GM21447 (cell line): ENCODE measurements around the gene NAALADL1.
A peak's percentile ranks its signal among the peaks of the same experiment; 100 is the strongest.
"Not testable (repeated sequence)": the region's sequence is repeated elsewhere in the genome, so short reads cannot be mapped to it uniquely, and the experiment has no call there.

ENCODE experiments used
- ATAC-seq: cut with Tn5 transposase; IDR thresholded peaks from one replicate; pipeline ENCODE4 v1.9.1; 2021; ENCODE audit not compliant: unreplicated experiment

NAALADL1 gene

DNA sequence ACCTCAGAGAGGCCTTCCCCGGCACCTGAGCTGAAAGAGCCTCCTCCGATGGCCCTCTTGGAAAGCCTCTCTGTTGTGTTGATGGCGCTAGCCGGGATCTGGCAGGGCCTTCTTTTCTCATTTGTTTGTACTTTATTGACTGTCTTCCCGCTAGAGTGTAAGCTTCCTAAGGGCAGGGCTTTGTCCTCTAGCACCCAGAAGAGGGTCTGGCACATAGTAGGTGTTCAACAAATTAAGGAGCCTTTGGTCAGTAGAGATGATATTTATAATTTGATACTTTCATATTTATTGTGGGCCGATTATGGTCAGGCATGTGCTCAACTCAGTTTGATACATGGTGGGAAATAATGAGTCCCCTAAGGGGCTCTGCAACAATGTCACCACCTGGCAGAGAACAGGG lies 40.4 kb downstream of the NAALADL1 start:
- ATAC-seq = no peak

DNA sequence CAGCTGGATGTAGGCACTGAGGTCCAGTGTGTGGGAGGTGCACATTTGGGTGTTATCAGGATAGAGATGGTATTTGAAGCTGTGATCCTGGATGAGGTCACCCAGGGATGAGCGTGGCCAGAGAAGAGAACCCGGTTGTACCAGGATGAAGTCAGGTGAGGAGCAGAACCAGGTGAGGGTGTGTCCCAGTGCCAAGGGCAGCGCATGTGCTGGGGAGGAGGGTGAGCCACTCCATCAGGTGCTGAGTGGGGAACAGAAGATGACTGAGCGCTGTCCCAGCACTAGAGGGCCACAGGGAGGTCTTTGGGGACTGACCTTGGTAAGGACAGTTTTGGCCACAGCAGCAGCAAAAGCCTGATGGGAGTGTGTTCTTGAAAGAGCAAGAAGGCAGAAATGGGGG lies 41.6 kb downstream of the NAALADL1 start:
- ATAC-seq = no peak

DNA sequence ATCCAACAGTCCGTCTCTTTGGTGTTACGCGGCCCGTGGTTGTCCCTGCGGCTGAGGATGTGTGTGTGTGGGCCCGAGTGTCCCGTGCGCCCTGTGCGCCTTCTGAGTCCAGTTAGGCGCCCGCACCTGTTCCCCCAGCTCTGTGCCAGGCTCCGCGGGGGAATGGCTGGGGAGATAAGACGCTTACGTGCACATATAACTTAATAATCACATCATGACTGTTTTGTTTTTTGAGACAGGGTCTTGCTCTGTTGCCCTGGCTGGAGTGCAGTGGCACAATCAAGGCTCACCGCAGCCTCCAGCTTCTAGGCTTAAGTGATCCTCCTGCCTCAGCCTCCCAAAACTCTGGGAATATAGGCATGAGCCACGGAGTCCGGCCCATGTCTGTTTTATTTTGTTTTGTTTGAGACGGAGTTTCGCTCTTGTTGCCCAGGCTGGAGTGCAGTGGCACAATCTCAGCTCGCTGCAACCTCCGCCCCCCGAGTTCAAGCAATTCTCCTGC lies 43.6 kb downstream of the NAALADL1 start:
- ATAC-seq = no peak

DNA sequence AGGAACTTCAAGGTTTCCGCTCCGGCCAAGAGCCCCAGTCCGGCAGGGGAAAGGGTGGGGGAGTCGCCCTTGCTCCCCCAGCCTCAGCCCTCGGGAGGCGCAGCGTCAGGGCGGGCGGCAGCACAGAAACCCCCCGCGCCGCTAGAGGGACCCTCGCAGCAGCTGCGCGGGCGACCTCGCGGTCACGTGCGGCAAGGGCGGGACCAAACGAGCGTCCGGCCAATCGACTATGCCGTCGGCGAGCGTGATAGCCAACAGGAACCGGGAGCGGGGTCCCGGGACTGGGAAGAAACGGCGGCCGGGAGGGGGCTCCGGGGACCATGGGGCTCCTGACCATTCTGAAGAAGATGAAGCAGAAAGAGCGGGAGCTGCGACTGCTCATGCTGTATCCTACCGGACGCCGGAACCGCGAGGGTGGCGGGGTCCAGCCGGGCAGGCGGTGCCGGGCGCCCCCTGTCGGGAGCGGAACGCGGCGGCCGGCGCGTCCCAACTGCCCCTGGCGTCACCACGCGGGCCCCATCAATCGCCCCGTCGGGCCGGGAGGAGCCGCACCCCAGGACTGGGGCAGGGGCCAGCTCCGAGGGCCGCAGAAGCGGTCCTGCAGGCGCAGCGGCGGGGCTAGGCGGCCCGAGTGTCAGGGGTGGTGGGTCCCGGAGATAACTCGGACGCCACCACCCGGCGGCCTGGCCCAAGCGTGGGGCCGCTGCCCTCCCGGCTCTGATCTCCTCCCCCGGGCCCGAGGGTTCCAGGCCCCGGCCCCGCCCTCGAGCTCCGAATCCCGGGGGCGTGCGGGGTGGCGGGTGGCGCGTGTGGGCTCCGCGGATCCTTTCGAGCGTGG lies 44.2 kb downstream of the NAALADL1 start, which contains the start of gene ARL2:
TSS of gene ARL2 (plus strand) at position 273 of the 838 bp plus-strand sequence. CDS start at position 321, 48 bp downstream.
- ATAC-seq = peak; percentile 75

DNA sequence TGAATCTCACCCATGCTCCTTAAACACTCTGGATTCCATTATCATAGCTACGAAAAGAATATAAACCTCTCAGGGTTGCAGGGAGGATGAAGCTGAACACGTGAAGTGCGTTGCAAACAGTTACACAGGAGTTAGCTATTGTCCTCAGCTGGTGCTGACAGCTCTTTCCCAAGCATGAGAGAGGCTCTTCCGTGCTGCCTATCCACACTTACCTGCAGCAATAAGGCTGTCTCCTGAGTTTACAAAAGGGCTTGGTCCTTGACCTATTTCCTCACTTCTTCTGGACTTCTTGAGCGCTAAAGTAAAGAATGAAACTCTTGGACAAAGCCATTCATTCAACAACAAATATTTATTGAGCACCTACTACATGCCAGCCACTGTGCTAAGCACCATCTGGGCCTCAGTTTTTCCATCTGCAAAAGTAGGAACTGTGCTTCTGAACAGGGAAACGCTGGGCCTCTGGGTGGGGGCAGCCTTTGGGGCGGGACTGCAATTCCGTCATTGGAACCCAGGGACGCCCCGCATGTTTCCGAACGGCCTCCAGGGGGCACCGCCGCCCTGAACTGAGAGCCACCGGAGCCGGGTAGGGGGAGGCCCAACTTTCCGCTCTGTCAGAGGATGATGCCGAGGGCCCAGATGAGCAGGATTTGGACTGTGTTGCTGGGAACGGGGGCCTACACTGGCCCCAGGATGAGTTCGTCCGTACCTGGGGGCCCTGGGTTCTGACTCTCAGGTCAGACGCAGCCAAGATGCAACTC lies 45.0 kb downstream of the NAALADL1 start:
- ATAC-seq = peak; percentile 62

DNA sequence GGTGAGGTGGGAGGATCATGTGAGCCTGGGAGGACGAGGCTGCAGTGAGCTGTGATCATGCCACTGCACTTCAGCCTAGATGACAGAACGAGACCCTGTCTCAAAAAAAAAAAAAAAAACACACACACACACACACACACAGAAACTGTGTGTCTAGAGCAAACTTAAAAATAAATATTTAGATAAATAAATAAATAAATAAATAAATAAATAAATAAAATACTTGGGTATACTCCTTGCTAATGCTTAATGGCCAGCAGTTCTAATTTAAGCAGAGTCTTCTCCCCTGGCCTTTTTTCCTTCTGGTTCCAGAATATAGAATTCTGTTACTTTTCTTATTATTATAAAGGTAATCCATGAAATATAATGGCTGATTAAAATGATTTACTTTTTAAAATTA lies 49.5 kb downstream of the NAALADL1 start:
- ATAC-seq = no peak

DNA sequence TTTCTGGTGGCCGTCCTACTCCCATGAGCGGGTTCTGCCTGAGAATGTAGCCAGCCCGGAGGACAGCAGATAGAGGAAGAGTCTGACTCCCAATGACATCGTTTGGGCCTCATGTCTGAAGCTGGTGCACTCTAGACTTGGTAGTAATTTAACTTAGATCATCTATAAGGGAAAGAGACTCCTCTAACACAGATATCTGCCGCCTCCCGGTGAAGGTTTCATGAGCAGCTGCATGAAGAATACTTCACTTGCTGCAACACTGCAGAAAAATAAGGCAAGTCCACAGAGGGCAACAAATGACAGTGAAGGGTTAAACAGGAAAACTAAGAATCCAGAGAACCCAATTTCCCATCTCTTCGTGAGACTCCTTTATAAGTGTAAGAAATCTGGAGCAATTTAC lies 50.3 kb downstream of the NAALADL1 start:
- ATAC-seq = no peak

DNA sequence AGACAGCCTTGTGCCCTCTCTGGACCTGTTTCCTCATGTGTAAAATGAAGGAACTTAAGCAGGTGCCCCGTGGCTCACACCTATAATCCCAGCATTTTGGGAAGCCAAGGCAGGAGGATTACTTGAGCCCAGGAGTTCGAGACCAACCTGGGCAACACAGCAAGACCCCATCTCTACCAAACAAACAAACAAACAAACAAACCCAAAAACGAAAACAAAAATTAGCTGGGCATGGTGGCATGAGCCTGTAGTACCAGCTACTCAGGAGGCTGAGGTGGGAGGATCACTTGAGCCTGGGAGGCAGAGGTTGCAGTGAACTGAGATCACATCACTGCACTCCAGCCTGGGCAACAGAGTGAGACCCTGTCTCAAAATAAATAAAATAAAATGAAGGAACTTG lies 54.4 kb downstream of the NAALADL1 start:
- not testable (repeated sequence) for ATAC-seq

DNA sequence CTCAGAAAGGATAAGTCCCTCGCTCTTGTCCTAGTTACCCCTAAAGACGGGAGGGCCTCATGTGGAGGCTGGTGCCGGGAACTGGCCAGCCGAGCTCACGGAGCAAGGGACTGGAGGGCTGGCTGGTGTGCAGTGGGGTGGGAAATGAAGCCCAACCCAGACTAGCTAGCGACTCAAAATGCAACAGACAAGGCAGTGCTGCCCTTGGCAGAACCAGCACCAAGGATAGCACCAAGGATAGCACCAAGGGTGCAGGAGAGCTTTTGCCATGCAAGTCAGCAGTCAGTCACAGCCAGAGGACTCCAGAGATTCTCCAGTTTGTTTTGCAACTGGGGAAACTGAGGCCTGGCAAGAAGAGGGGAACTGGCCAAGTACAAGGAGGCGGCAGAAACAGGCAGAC lies 55.1 kb downstream of the NAALADL1 start:
- ATAC-seq = no peak

DNA sequence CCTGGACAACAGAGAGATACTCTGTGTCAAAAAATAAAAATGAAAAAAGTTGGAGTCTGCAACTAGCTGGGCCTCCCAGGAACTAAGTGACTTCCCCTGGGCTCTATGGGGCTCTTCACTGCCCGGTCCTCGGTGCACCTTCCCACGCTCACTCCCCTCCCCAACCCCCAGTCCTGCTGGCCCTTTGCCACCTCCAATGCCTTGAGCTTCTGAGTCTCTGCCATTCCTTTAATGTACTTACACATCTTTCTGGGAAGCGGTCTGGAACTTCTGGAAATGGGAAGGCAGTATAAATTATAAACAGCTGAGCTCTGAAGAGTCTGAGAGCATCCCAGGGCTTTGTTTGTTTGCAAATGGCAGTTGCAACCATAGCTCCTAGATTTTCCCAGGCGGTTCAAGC lies 55.6 kb downstream of the NAALADL1 start:
- no peak for ATAC-seq

DNA sequence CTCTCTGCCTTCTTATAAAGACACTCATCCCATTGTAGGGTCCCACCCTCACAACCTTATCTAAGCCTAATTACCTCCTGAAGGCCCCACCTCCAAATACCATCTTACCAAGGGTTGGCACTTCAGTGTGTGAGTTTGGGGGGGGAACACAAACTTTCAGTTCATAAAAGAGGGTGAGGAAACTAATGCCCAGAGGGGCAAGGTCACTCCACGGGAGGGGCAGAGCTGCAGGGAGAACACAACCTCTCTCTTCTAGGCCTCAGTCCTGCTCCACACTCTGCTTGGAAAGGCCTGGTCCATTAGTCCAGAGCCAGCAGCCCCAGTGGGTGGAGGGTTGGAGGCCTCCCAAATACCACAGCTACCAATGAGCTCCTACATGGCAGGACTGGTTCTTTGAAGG lies 58.9 kb downstream of the NAALADL1 start:
- no peak for ATAC-seq

DNA sequence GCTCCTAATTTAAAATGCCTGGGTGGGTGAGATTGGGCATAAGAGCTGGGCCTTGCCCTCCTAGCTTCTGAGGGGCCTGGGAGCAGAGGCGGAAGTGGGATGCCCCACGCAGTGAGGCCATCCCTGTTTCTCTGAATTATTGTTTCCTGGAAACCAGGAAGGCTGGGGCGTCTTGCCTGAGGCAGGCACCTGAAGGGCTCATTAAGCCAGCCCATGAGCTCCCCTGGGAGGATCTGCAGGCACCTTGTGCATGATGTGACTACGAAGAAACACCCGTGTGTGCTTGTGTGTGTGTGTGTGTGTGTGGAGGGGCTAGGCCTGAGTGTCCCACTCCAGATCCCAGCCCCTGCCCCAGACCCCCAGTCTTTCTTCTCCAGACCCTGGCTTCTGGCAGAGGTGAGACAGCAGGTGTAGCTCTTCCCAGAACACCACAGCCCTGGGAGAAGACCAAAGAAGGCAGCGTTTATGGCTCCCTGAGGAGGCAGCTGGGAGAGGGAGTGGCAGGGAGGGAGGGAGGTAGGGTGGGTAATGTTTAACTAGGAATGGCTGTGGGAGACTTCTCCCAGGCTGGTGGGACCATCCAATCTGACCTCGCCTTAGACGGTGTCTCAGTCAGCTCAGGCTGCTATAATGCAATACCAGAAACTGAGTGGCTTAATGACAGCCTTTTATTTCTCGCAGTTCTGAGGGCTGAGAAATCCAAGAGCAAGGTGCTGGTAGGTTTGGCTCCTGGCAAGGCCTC lies 59.5 kb downstream of the NAALADL1 start:
- no peak for ATAC-seq

DNA sequence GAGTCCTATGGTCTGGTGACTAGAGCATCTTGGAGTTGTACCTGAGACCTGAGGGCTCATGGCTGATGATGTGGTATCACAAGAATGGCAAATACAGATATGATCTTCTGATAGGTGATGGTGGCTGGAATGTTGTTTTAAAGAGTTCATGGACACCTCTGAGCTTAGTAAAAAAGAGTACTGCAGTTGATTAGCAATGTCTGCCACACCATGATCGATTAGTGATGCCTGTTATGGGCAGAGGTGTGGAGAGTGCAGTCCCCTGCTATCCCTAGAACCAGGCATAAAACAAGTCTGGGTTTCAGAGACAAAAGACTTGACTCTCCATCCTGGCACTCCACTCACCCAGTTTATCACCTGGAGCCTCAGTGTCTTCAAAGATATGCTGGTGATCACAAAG lies 60.2 kb downstream of the NAALADL1 start:
- ATAC-seq = no peak

DNA sequence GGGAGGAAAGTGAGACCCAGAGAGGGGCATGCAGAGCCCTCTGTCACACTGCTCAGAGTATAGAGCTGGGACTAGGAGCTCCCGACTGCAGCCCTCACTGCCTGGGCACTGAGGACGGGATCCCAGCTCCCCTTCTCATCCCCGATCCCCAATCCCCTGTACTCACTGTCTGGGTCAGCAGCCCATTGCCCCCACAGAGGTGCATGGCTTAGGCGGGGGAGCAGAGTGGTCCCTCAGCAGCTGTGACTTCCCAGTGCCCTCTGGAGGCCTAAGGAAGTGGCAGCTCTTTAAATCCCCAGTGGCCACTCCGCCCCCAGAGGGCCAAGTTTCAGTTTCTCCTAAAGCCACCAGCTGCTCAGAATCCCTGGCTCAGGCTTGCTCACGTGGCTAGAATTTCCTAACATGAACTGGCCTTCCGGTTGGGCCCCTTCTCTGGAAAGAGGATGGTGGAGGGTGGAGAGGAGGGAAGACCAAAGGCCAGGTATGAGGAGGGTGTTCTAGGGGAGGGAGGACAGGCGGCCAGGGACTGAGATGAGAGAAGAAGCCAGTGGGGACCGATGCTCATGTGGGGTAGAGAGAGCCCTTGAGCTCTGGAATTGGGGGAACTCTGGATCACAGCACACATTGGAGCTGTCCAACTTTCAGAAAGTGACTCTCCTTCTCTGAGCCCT lies 61.5 kb downstream of the NAALADL1 start, which contains the start of gene BATF2:
TSS of gene BATF2 (minus strand) at position 262 of the 671 bp plus-strand sequence. CDS start at position 205, 57 bp downstream.
- ATAC-seq = no peak

DNA sequence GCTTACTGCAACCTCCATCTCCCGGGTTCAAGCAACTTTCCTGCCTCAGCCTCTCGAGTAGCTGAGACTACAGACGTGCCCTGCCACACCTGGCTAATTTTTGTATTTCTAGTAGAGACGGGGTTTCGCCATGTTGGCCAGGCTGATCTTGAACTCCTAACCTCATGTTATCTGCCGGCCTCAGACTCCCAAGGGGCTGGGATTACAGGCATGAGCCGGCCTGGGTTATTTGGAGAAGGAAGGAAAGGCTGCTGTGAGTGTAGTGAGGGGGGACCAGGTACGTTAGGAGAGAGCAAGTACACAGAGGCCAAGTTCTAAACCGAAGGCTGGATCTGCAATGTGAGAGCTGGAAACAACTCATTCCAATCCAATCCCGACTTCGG lies 62.0 kb downstream of the NAALADL1 start:
- ATAC-seq = no peak
